K562 (cell line): ENCODE results near the gene NQO2. TPM values are rescaled to one million over a fixed set of nuclear protein-coding genes. Genes with fewer than 3 reads are reported as not detected.

Source experiments
- ATAC-seq: fragments of 200-7000 bp; cut with Tn5 transposase; 3 replicates; pipeline ENCODE4 v1.9.1; 2020; ENCODE audit warnings: moderate library complexity
- Bru-seq: library from RNA; stranded (reverse); fragments of 400-500 nt; gene quantifications from one replicate; lab custom pipeline; 2021; lab: Mats Ljungman, UMichigan
- BruChase-seq, 2 experiments: library from RNA; stranded (reverse); fragments of 400-500 nt; gene quantifications; one replicate each; lab custom pipeline; 2021; lab: Mats Ljungman, UMichigan
- BruUV-seq: library from RNA; stranded (reverse); fragments of 400-500 nt; replicated peaks from 2 replicates; lab custom pipeline; 2021; lab: Mats Ljungman, UMichigan
- CTCF ChIA-PET: fragments of 300-600 bp; formaldehyde crosslinking; extraction: SDS; loops from one replicate; lab custom pipeline; 2021; ENCODE audit warnings: low intra/inter-chr PET ratio; lab: Yijun Ruan, JAX
- POLR2A ChIA-PET: fragments of 300-600, 350-650 bp; sonication (Branson Sonifier 250); formaldehyde crosslinking; extraction: SDS; loops from one replicate; lab custom pipeline; 2021; ENCODE audit warnings: antibody characterized with exemption, inconsistent platforms; lab: Yijun Ruan, JAX
- DNase-seq, 4 experiments: peaks; one replicate each; pipeline versions ENCODE4 v3.0.0 to v3.0.0-alpha.2; 2011 to 2018; ENCODE audit warnings: low spot score in 3 of 4, mixed read lengths in 3 of 4; ENCODE audit errors: extremely low read depth in 1 of 4
- FAIRE-seq: peaks from 2 replicates; lab custom pipeline; 2011; peaks lifted over from hg19 to GRCh38; lab: Jason Lieb, UNC
- H2AFZ ChIP-seq: 2 replicates; pipeline ENCODE4 v1.6.0; 2011; ENCODE audit warnings: low read depth, low read length, control low read depth, inconsistent platforms
- H3K27ac ChIP-seq: fragments of 200-600 bp; 3 replicates; pipeline ENCODE4 v1.8.0; 2011; ENCODE audit warnings: low read depth, mild to moderate bottlenecking, control low read depth, inconsistent platforms, low read length, moderate library complexity, mixed read lengths; ENCODE audit errors: extremely low read depth
- H3K27me3 ChIP-seq, 2 experiments: fragments of 300-600 bp in 1 of 2; 2 replicates in 1 of 2; 3 replicates in 1 of 2; pipeline versions ENCODE4 v1.6.0 to v1.8.0; 2011; ENCODE audit warnings: inconsistent platforms in 2 of 2, low read length in 2 of 2, mild to moderate bottlenecking in 1 of 2, mixed read lengths in 1 of 2, moderate library complexity in 1 of 2; ENCODE audit not compliant: control insufficient read depth in 2 of 2, insufficient read depth in 2 of 2
- H3K36me3 ChIP-seq: fragments of 300-600 bp; 3 replicates; pipeline ENCODE4 v1.8.0; 2011; ENCODE audit warnings: mild to moderate bottlenecking, low read length, inconsistent platforms; ENCODE audit not compliant: control insufficient read depth, insufficient read depth
- H3K4me1 ChIP-seq, 2 experiments: fragments of 200-600 bp in 1 of 2; replicated peaks in 1 of 2; 2 replicates in 1 of 2; 3 replicates in 1 of 2; pipeline versions ENCODE4 v1.5.1 to v1.8.0; 2011; ENCODE audit warnings: inconsistent platforms in 2 of 2, low read length in 2 of 2, mild to moderate bottlenecking in 1 of 2, mixed read lengths in 1 of 2, moderate library complexity in 1 of 2; ENCODE audit not compliant: control insufficient read depth in 2 of 2, insufficient read depth in 2 of 2
- H3K4me2 ChIP-seq: 2 replicates; pipeline ENCODE4 v1.6.1; 2011; ENCODE audit warnings: low read length, control low read depth, inconsistent platforms, mixed read lengths; ENCODE audit not compliant: insufficient read depth
- H3K4me3 ChIP-seq: fragments of 200-600 bp; sonication (generic), shearing (Covaris generic); 2 replicates; pipeline ENCODE4 v1.5.1; 2016; ENCODE audit warnings: control low read depth, inconsistent platforms
- H3K79me2 ChIP-seq: fragments of 200-600 bp; 3 replicates; pipeline ENCODE4 v1.8.0; 2011; ENCODE audit warnings: low read length, inconsistent platforms; ENCODE audit not compliant: control insufficient read depth, insufficient read depth
- H3K9ac ChIP-seq, 2 experiments: 2 replicates each; pipeline versions ENCODE4 v1.6.0 to v1.6.1; 2011; ENCODE audit warnings: low read depth in 2 of 2, low read length in 2 of 2, control low read depth in 1 of 2, inconsistent platforms in 1 of 2, mild to moderate bottlenecking in 1 of 2, mixed read lengths in 1 of 2; ENCODE audit not compliant: insufficient read depth in 1 of 2
- H3K9me1 ChIP-seq: one replicate; pipeline ENCODE4 v1.6.0; 2011; ENCODE audit warnings: inconsistent platforms, mild to moderate bottlenecking, low read length, moderate library complexity; ENCODE audit not compliant: control insufficient read depth, insufficient read depth
- H3K9me3 ChIP-seq: replicated peaks from 2 replicates; pipeline ENCODE4 v1.5.1; 2011; ENCODE audit warnings: low read depth, low read length, inconsistent platforms; ENCODE audit not compliant: control insufficient read depth, insufficient read depth
- H4K20me1 ChIP-seq: replicated peaks from 2 replicates; pipeline ENCODE4 v1.6.1; 2011; ENCODE audit warnings: low read length, inconsistent platforms, mixed read lengths; ENCODE audit not compliant: control insufficient read depth, insufficient read depth
- HCFC1 ChIP-seq: IDR thresholded peaks from 2 replicates; pipeline ENCODE4 v1.6.1; 2012; ENCODE audit warnings: low read depth, low read length, improper control_type of control experiment
- HSF4 ChIP-seq: fragments of 250-450 bp; sonication (Bioruptor Pico); IDR thresholded peaks from 2 replicates; pipeline ENCODE4 v2.1.2; 2022; ENCODE audit warnings: mild to moderate bottlenecking, moderate library complexity, borderline replicate concordance
- MBD1 ChIP-seq: fragments of 250-450 bp; sonication (Bioruptor Pico); IDR thresholded peaks from 2 replicates; pipeline ENCODE4 v1.8.0; 2022; ENCODE audit warnings: inconsistent platforms
- MXD1 ChIP-seq: fragments of 250-450 bp; sonication (Bioruptor Pico); IDR thresholded peaks from 2 replicates; pipeline ENCODE4 v1.8.0; 2021; ENCODE audit warnings: borderline replicate concordance, mild to moderate bottlenecking, moderate library complexity; ENCODE audit not compliant: poor library complexity, severe bottlenecking
- POU5F1 ChIP-seq: fragments of 150-350 bp; IDR thresholded peaks from 2 replicates; pipeline ENCODE4 v1.6.1; 2014; ENCODE audit warnings: borderline replicate concordance, low read length, low read depth, mild to moderate bottlenecking; ENCODE audit not compliant: partially characterized antibody
- ZKSCAN8 ChIP-seq: fragments of 200-800 bp; sonication (Bioruptor generic); IDR thresholded peaks from 2 replicates; pipeline ENCODE4 v1.6.1; 2016; ENCODE audit warnings: missing genetic modification characterization, missing compliant biosample characterization
- ZNF133 ChIP-seq: fragments of 250-450 bp; sonication (Bioruptor Pico); IDR thresholded peaks from 2 replicates; pipeline ENCODE4 v1.4.0; 2020; ENCODE audit warnings: mild to moderate bottlenecking
- ZNF280A ChIP-seq: fragments of 450-650 bp; IDR thresholded peaks from 2 replicates; pipeline ENCODE4 v1.6.1; 2018; ENCODE audit warnings: mild to moderate bottlenecking, low read depth; ENCODE audit not compliant: partially characterized antibody
- WGBS: fragments of 100-300 bp; shearing (Covaris generic); methylation state at CpG from one replicate; pipeline ENCODE4 v1.1.6; 2016; ENCODE audit warnings: low coverage, mixed read lengths; ENCODE audit not compliant: insufficient coverage; ENCODE audit errors: missing lambda C conversion rate; 5-methylcytosine and 5-hydroxymethylcytosine counted together
- in situ Hi-C: fragments of 300-500 bp; cut with MboI; formaldehyde crosslinking; loops from 4 replicates; pipeline ENCODE4 v1.15.0; 2018; ENCODE audit warnings: inconsistent platforms, mixed read lengths
- intact Hi-C: fragments of 100-400 bp; cut with micrococcal nuclease; formaldehyde crosslinking; loops from 2 replicates; pipeline ENCODE4 v1.14.2; 2022
- long read RNA-seq, 3 experiments: library from polyadenylated mRNA in 2 of 3; library from RNA in 1 of 3; unstranded in 2 of 3; stranded (forward) in 1 of 3; transcript quantifications; one replicate each; pipeline ENCODE4 v2.0.0, GENCODE V29; 2019 to 2022
- polyA minus RNA-seq, 3 experiments: library from RNA; depleted of rRNA, polyadenylated mRNA; stranded (reverse); fragments of >200 nt; gene quantifications; 2 replicates each; pipeline ENCODE4 v1.2.3, GENCODE V29; 2011
- polyA plus RNA-seq, 8 experiments: library from polyadenylated mRNA; depleted of rRNA in 4 of 8; stranded (reverse) in 5 of 8; unstranded in 3 of 8; fragments of >200 nt; fragmentation: Nextera tagmentation in 2 of 8; fragmentation: Illumina TruSeq in 1 of 8; extraction: Ambion mirVana in 2 of 8; extraction: Trizol in 1 of 8; gene quantifications; 2 replicates each; pipeline versions ENCODE4 v1.2.1 to v1.2.3, GENCODE V29; 2011 to 2014; ENCODE audit warnings: inconsistent platforms in 1 of 8, missing spikeins in 1 of 8
- total RNA-seq, 7 experiments: library from RNA; depleted of rRNA in 6 of 7; stranded (reverse); fragments of >200 nt in 6 of 7; fragmentation: Illumina TruSeq in 2 of 7; extraction: Trizol in 2 of 7; gene quantifications; 2 replicates each; pipeline versions ENCODE4 v1.2.1 to v1.2.3, GENCODE V29; 2011 to 2021; ENCODE audit warnings: low replicate concordance in 1 of 7

The NQO2 gene
- 88.6 and 124 TPM in 2 replicates for total RNA-seq (2011; cell fraction: chromatin; rRNA removed; ENCODE audit: low replicate concordance)
- total RNA-seq (2011; cell fraction: nucleolus; rRNA removed) = 76.6 and 81.5 TPM in 2 replicates
- total RNA-seq (2011; cell fraction: nucleoplasm; rRNA removed) = 59.8 and 71.4 TPM in 2 replicates
- total RNA-seq (2014; rRNA removed) (101 and 110 TPM in 2 replicates), total RNA-seq (2014; rRNA removed; fragmentation: Illumina TruSeq; extraction: Trizol) (106 and 108 TPM in 2 replicates), total RNA-seq (2015; rRNA removed; fragmentation: Illumina TruSeq; extraction: Trizol) (116 TPM in 2 replicates), total RNA-seq (2021) (136 and 139 TPM in 2 replicates), polyA plus RNA-seq (2011; rRNA removed) (187 and 214 TPM in 2 replicates), polyA plus RNA-seq (2014; fragmentation: Illumina TruSeq; extraction: Trizol) (113 and 118 TPM in 2 replicates), polyA plus RNA-seq (2014; fragmentation: Nextera tagmentation; extraction: Ambion mirVana) (10 to 100 TPM; 54.6 to 70.1 TPM), polyA plus RNA-seq (2014; rRNA removed) (145 and 149 TPM in 2 replicates), polyA minus RNA-seq (2011; rRNA and poly(A)+ RNA removed) (136 and 185 TPM in 2 replicates), Bru-seq, nascent RNA (percentile 90 among the genes with signal in this experiment), BruChase-seq, experiment 1, labeled RNA remaining after a 2-hour chase (percentile 81 among the genes with signal in this experiment), BruChase-seq, experiment 2, labeled RNA remaining after a 6-hour chase (percentile 77 among the genes with signal in this experiment)
- polyA plus RNA-seq (2011; cell fraction: cytosol; rRNA removed) = 201 and 211 TPM in 2 replicates
- 136 and 150 TPM in 2 replicates for polyA plus RNA-seq (2011; cell fraction: nucleus; rRNA removed)
- polyA plus RNA-seq (2012) = 121 and 287 TPM in 2 replicates
- polyA minus RNA-seq (2011; cell fraction: cytosol; rRNA and poly(A)+ RNA removed) = 67.3 and 100 TPM in 2 replicates
- polyA minus RNA-seq (2011; cell fraction: nucleus; rRNA and poly(A)+ RNA removed) = 20.6 and 27.7 TPM in 2 replicates
- long read RNA-seq, experiment 1, full-length matches to known transcripts = 124 of 268 reads
- long read RNA-seq, experiment 1, partial matches to known transcripts = 24 of 268 reads
- long read RNA-seq, experiment 1, other reads (novel, unspliced or antisense) = 120 of 268 reads
- long read RNA-seq, experiment 2, full-length matches to known transcripts = 65 of 113 reads
- long read RNA-seq, experiment 2, partial matches to known transcripts = 9 of 113 reads
- long read RNA-seq, experiment 2, other reads (novel, unspliced or antisense) = 39 of 113 reads
- long read RNA-seq, experiment 3, full-length matches to known transcripts = 97 of 147 reads
- long read RNA-seq, experiment 3, partial matches to known transcripts = 9 of 147 reads
- long read RNA-seq, experiment 3, other reads (novel, unspliced or antisense) = 41 of 147 reads

- Histone ChIP-seq H3K36me3 (peaks cover 27% of the 10 kb centered on the region), H3K27me3 (no peaks in the 10 kb centered on the region), H3K79me2 (peaks cover 50% of the 10 kb centered on the region), H4K20me1 (no peaks in the 10 kb centered on the region), H3K9me1 (no peaks in the 10 kb centered on the region), H3K9ac (peak within 1 kb of the TSS; percentile 90 to 100), H3K27ac (peak within 1 kb of the TSS; percentile 79), H2AFZ (peak within 1 kb of the TSS; percentile 87), H3K4me1 (peaks cover 23 to 27% of the 10 kb centered on the region in 2 experiments; a peak in 4 of 5 replicates), H3K4me2 (peak within 1 kb of the TSS; percentile 93), H3K9me3 (no peaks in the 10 kb centered on the region), H3K4me3 (peak within 1 kb of the TSS; percentile 86)
- no peak for FAIRE-seq
- TSS peak; percentile 55 for BruUV-seq
- ChIA-PET CTCF (interaction anchor here (0.8 to 1.3 kb wide), 5 partner anchors 12 to 69 kb away, joined by 3 to 7 read pairs (median 6); partner anchors contain the start of gene RIPK1), POLR2A (interaction anchor here (0.6 to 7.2 kb wide), 29 partner anchors 8 to 747 kb away, joined by 3 to 95 read pairs (median 3); partner anchors contain the start of genes RIPK1, SERPINB1 and SERPINB6)
- DNase-seq = peak; percentile 95 to 100 (median 100)
- intact Hi-C loops (loop anchor here (1.0 to 10.0 kb wide), 5 partner anchors 23 to 732 kb away; partner anchors contain the start of genes BPHL and PSMG4), in situ Hi-C loops (loop anchor here (5.0 to 10.0 kb wide), 4 partner anchors 52 to 732 kb away; partner anchors contain the start of gene PSMG4)
- WGBS = under 1% methylated on average over 39 of the region's 87 CpGs
- ATAC-seq = peak; percentile 87
- TF ChIP-seq HSF4 (CRISPR knock-in tag) (no peak), HCFC1 (peak; percentile 40), ZNF133 (no peak), MXD1 (CRISPR knock-in tag) (no peak), ZKSCAN8 (CRISPR knock-in tag) (no peak), MBD1 (no peak), ZNF280A (no peak), POU5F1 (no peak)
These were observed at the start of gene NQO2 for GRCh38 chr6:2999618-3000557. Gene NQO2, plus strand, starts transcription at chr6:2999894. Its CDS starts 6,659 bp downstream, at chr6:3006553.
